ENCODE data around the gene IQGAP3.
A peak's percentile ranks its signal among the peaks of the same experiment; 100 is the strongest.

Gene IQGAP3

GRCh38 chr1:156497078-156497742 lies 75.2 kb downstream of the IQGAP3 start:
- H3K4me3 ChIP-seq (replicated peaks; ENCODE audit: low read depth, low read length), result no peak overlapping the region
- no peak for TF ChIP-seq CTCF (IDR thresholded peaks at IDR 0.05; ENCODE audit: low read length, missing control alignments)
- DNase-seq (ENCODE audit: low read depth), result no peak

- DNase-seq (ENCODE audit: low read depth), result no peak
- peak overlapping the region; percentile 7 for H3K4me3 ChIP-seq (replicated peaks; ENCODE audit: low read depth, low read length)
- TF ChIP-seq CTCF (IDR thresholded peaks at IDR 0.05; ENCODE audit: low read length, missing control alignments), result no peak
Observed at GRCh38 chr1:156496211-156496761, 76.1 kb downstream of the IQGAP3 start.

GRCh38 chr1:156495401-156496140 lies 76.8 kb downstream of the IQGAP3 start:
- no peak overlapping the region for H3K4me3 ChIP-seq (replicated peaks; ENCODE audit: low read depth, low read length)
- DNase-seq (ENCODE audit: low read depth), result no peak
- no peak for TF ChIP-seq CTCF (IDR thresholded peaks at IDR 0.05; ENCODE audit: low read length, missing control alignments)

DNA sequence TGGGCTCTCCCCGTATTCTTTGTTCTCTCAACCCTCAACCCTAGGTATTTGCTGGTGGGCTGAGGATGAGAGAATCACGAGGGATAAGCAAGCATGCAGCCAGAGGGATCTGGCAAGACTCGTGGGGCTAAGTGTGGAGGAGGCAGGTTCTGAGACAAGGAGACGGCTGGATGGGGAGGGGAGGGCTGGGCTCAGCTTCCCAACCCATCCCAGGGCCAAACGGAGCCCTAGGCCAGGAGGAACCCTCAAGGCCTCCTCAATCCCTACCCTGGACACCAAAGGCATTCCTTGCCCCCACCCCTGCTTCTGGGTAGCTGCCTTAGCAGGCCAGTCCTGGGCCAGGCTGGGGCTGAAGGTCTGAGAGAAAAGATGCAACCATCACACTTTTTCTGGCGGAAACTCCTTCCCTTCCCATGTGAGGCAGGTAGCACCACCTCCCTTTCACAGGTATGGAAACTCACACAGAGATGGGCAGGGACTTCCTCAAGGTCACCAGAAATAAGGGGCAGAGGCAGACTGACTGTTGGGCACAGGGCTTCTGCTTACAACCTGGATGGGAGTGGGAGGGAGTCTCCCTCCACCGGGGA lies 78.0 kb downstream of the IQGAP3 start:
- no peak for TF ChIP-seq CTCF (IDR thresholded peaks at IDR 0.05; ENCODE audit: low read length, missing control alignments)
- no peak overlapping the region for H3K4me3 ChIP-seq (replicated peaks; ENCODE audit: low read depth, low read length)
- DNase-seq (ENCODE audit: low read depth), result no peak

- DNase-seq (ENCODE audit: low read depth), result no peak
- H3K4me3 ChIP-seq (replicated peaks; ENCODE audit: low read depth, low read length), result no peak overlapping the region
- no peak for TF ChIP-seq CTCF (IDR thresholded peaks at IDR 0.05; ENCODE audit: low read length, missing control alignments)
Observed at GRCh38 chr1:156493742-156494141, 78.6 kb downstream of the IQGAP3 start.

DNA sequence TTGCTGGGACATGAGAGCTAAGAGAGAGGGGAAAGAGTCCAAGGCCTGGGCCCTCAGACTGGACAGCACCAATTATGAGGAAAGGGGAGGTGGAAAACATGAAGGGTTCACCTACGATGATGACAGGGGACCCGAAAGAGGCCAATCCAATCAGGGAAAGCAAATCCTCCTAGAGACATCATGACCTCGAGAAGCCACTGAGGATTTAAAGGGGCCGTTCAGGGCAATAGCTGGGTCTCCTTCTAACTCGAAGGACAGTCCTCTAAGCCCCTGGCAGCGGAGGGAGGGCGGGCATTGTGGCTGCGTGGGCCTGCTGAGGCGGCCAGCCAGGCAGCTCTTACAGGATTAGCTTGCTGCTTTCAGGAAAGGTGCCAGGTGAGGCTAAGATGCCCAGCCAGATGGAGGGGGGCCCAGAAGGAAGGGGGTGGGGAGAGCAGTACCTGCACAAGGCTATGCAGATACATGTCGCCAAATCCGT lies 79.2 kb downstream of the IQGAP3 start:
- H3K4me3 ChIP-seq (replicated peaks; ENCODE audit: low read depth, low read length), result no peak overlapping the region
- no peak for DNase-seq (ENCODE audit: low read depth)
- no peak for TF ChIP-seq CTCF (IDR thresholded peaks at IDR 0.05; ENCODE audit: low read length, missing control alignments)
